ENCODE results near the gene NPLOC4.

The NPLOC4 gene

GRCh38 chr17:81647640-81648012 lies 10.7 kb upstream of the NPLOC4 start:
- no peak for DNase-seq (ENCODE audit: low spot score)
- in situ Hi-C loops (cut with MboI; ENCODE audit: low sequenced_read_pairs, unreplicated experiment): no loop called here
- TF ChIP-seq CTCF (IDR thresholded peaks at IDR 0.05; ENCODE audit: borderline replicate concordance, control extremely low read depth, extremely low read depth, insufficient read depth, missing control alignments): no peak

DNA sequence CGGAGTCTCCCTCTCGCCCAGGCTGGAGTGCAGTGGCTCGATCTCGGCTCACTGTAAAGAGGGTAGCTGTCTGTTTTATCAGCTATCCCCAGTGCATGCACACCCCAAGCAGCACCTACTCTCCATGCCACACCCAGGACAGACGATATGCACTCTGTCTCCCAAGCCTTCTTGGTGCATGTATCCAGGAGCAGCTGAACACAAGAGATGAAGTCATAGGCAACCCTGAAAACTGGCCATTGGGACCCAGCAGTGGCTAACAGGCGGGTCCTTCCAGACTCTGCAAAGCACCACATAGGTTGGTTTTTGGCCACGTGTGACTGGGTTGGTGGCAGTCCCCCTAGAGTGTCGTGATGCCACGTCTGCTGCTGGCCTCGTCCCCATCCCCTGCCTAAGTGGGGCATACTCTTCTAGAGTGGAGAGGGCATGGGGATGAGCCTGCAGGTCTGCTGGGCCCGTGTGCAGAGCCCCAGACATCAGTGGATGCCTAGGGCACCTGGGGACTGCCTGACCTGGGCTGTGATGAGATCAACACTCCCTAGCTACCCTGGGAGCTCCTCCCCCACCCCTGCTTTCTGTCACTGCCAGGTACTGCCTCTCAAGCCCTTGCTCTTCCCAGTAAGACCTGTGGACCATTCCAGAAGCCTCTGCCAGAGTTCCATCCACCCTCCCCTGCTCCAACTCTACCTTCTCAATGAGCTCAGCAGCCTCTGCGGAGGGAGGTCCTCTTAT lies 10.1 kb upstream of the NPLOC4 start:
- in situ Hi-C loops (cut with MboI; ENCODE audit: low sequenced_read_pairs, unreplicated experiment): no loop called here
- no peak for TF ChIP-seq CTCF (IDR thresholded peaks at IDR 0.05; ENCODE audit: borderline replicate concordance, control extremely low read depth, extremely low read depth, insufficient read depth, missing control alignments)
- no peak for DNase-seq (ENCODE audit: low spot score)

- TF ChIP-seq CTCF (IDR thresholded peaks at IDR 0.05; ENCODE audit: borderline replicate concordance, control extremely low read depth, extremely low read depth, insufficient read depth, missing control alignments): no peak
- DNase-seq (ENCODE audit: low spot score): no peak
- in situ Hi-C loops (cut with MboI; ENCODE audit: low sequenced_read_pairs, unreplicated experiment): no loop called here
Measured at GRCh38 chr17:81644976-81645952, 8.4 kb upstream of the NPLOC4 start.

- in situ Hi-C loops (cut with MboI; ENCODE audit: low sequenced_read_pairs, unreplicated experiment): no loop called here
- TF ChIP-seq CTCF (IDR thresholded peaks at IDR 0.05; ENCODE audit: borderline replicate concordance, control extremely low read depth, extremely low read depth, insufficient read depth, missing control alignments): no peak
Measured at GRCh38 chr17:81644496-81644895, 7.6 kb upstream of the NPLOC4 start.

GRCh38 chr17:81641825-81642489 lies 5.0 kb upstream of the NPLOC4 start:
- TF ChIP-seq CTCF (IDR thresholded peaks at IDR 0.05; ENCODE audit: borderline replicate concordance, control extremely low read depth, extremely low read depth, insufficient read depth, missing control alignments): no peak
- no peak for DNase-seq (ENCODE audit: low spot score)
- in situ Hi-C loops (cut with MboI; ENCODE audit: low sequenced_read_pairs, unreplicated experiment): no loop called here

More at GRCh38 chr17:81644496-81644895, 7.6 kb upstream of the NPLOC4 start:
- no peak for DNase-seq (ENCODE audit: low spot score)

DNA sequence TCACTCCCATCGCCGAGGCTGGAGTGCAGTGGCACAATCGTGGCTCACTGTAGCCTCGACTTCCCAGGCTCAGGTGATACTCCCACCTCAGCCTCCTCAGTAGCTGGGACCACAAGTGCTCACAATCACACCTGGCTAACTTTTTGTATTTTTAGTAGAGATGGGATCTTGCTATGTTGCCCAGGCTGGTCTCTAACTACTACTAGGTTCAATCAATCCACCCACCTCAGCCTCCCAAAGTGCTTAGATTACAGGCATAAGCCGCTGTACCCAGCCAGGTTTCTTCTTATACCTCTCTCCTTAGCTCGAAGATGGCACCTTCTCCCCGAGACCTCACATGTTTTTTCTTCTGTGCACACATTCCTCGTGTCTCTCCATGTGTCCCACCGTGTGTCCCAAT lies 3.1 kb upstream of the NPLOC4 start:
- in situ Hi-C loops (cut with MboI; ENCODE audit: low sequenced_read_pairs, unreplicated experiment): no loop called here
- no peak for DNase-seq (ENCODE audit: low spot score)
- no peak for TF ChIP-seq CTCF (IDR thresholded peaks at IDR 0.05; ENCODE audit: borderline replicate concordance, control extremely low read depth, extremely low read depth, insufficient read depth, missing control alignments)
